ENCODE measurements around the gene VWA1.
"Not testable (repeated sequence)": the region's sequence is repeated elsewhere in the genome, so short reads cannot be mapped to it uniquely, and the experiment has no call there.

Gene VWA1

GRCh38 chr1:1482856-1483255 lies 47.4 kb downstream of the VWA1 start:
- DNase-seq (ENCODE audit: low read depth in 4 of 4, low spot score in 1 of 4), result no peak

GRCh38 chr1:1483714-1484113 lies 48.2 kb downstream of the VWA1 start:
- DNase-seq (ENCODE audit: low read depth in 4 of 4, low spot score in 1 of 4), result no peak

- not testable (repeated sequence) for DNase-seq (ENCODE audit: low read depth in 4 of 4, low spot score in 1 of 4)
Observed at GRCh38 chr1:1484976-1485750, 49.7 kb downstream of the VWA1 start.

- not testable (repeated sequence) for DNase-seq (ENCODE audit: low read depth in 4 of 4, low spot score in 1 of 4)
Observed at GRCh38 chr1:1485755-1486317, 50.3 kb downstream of the VWA1 start.

GRCh38 chr1:1487701-1488100 lies 52.2 kb downstream of the VWA1 start:
- DNase-seq (ENCODE audit: low read depth in 4 of 4, low spot score in 1 of 4), result no peak

GRCh38 chr1:1489231-1489630 lies 53.7 kb downstream of the VWA1 start:
- no peak for DNase-seq (ENCODE audit: low read depth in 4 of 4, low spot score in 1 of 4)

- DNase-seq (ENCODE audit: low read depth in 4 of 4, low spot score in 1 of 4), result no peak
Observed at GRCh38 chr1:1489861-1490260, 54.4 kb downstream of the VWA1 start.

GRCh38 chr1:1490633-1491230 lies 55.2 kb downstream of the VWA1 start:
- no peak for DNase-seq (ENCODE audit: low read depth in 4 of 4, low spot score in 1 of 4)

GRCh38 chr1:1491601-1492000 lies 56.1 kb downstream of the VWA1 start:
- DNase-seq (ENCODE audit: low read depth in 4 of 4, low spot score in 1 of 4), result no peak

All from stimulated activated CD4-positive, alpha-beta T cell treated with anti-CD3 and anti-CD28 coated beads, Interleukin-1b, Interleukin-23, amount 100 ng/mL, for 24 hours (primary cell).